Neural crest cell (in vitro differentiated cells): ENCODE measurements around the gene SLC18B1. TPM values are rescaled to one million over a fixed set of nuclear protein-coding genes. Genes with fewer than 3 reads are reported as not detected.

Experiments used
- DNase-seq: peaks from one replicate; pipeline ENCODE4 v3.0.0; 2021; ENCODE audit warnings: low read depth, mixed read lengths, low spot score
- H3K27ac Mint-ChIP-seq: one replicate; pipeline ENCODE4 v1.8.0; 2021; ENCODE audit warnings: mild to moderate bottlenecking, mixed read lengths; ENCODE audit not compliant: unreplicated experiment
- H3K27me3 Mint-ChIP-seq: 2 replicates; pipeline ENCODE4 v1.8.0; 2021; ENCODE audit warnings: low read depth, mild to moderate bottlenecking, mixed read lengths
- H3K36me3 Mint-ChIP-seq: 2 replicates; pipeline ENCODE4 v1.8.0; 2021; ENCODE audit warnings: low read depth, mild to moderate bottlenecking, mixed read lengths
- H3K4me1 Mint-ChIP-seq: 2 replicates; pipeline ENCODE4 v1.8.0; 2021; ENCODE audit warnings: mixed read lengths
- H3K4me3 Mint-ChIP-seq: one replicate; pipeline ENCODE4 v1.8.0; 2021; ENCODE audit warnings: mild to moderate bottlenecking, mixed read lengths
- H3K9me3 Mint-ChIP-seq: 2 replicates; pipeline ENCODE4 v1.8.0; 2021; ENCODE audit warnings: mixed read lengths
- total RNA-seq: library from RNA; stranded (reverse); gene quantifications from 2 replicates; pipeline ENCODE4 v1.2.1, GENCODE V29; 2021
- TF ChIP-seq, protein P1 (sequence below): fragments of 200-600 bp; sonication (generic); conservative IDR thresholded peaks from 2 replicates; pipeline ENCODE4 v1.5.0; 2021; ENCODE audit warnings: antibody characterized with exemption, mild to moderate bottlenecking

SLC18B1 gene
- total RNA-seq, 1 donor from 2014 or later = 18.4 TPM

GRCh38 chr6:132811276-132811675 lies 12.8 kb upstream of the SLC18B1 start:
- peaks cover 36% of the 10 kb centered on the region for H3K4me1 Mint-ChIP-seq
- H3K27ac Mint-ChIP-seq = no peak overlapping the region
- no peak for DNase-seq
- H3K36me3 Mint-ChIP-seq = peaks cover 19% of the 10 kb centered on the region
- TF ChIP-seq, protein P1, sequence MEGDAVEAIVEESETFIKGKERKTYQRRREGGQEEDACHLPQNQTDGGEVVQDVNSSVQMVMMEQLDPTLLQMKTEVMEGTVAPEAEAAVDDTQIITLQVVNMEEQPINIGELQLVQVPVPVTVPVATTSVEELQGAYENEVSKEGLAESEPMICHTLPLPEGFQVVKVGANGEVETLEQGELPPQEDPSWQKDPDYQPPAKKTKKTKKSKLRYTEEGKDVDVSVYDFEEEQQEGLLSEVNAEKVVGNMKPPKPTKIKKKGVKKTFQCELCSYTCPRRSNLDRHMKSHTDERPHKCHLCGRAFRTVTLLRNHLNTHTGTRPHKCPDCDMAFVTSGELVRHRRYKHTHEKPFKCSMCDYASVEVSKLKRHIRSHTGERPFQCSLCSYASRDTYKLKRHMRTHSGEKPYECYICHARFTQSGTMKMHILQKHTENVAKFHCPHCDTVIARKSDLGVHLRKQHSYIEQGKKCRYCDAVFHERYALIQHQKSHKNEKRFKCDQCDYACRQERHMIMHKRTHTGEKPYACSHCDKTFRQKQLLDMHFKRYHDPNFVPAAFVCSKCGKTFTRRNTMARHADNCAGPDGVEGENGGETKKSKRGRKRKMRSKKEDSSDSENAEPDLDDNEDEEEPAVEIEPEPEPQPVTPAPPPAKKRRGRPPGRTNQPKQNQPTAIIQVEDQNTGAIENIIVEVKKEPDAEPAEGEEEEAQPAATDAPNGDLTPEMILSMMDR = no peak
- H3K4me3 Mint-ChIP-seq = peak overlapping the region; percentile 60
- H3K27me3 Mint-ChIP-seq = peaks cover 45% of the 10 kb centered on the region
- H3K9me3 Mint-ChIP-seq = no peaks in the 10 kb centered on the region

DNA sequence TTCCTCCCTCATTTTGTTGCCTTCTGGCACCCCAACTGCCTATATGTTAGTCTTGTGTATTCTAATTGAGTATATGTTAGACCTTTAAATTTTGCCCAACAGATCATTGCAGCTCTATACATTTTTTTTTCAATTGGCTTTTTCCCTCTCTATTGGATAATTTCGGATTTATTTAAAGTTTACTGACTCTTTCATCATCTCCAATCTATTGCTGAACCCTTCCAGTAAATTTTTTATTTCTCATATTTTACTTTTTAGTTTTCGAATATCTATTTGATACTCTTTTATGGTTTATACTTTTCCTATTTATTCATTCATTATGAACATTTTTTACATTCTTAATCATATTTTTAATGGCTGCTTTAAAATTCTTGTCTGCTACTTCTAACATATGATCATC lies 7.1 kb upstream of the SLC18B1 start:
- no peak for DNase-seq
- Mint-ChIP-seq H3K27me3 (peaks cover 29% of the 10 kb centered on the region), H3K9me3 (peaks cover 11% of the 10 kb centered on the region), H3K4me3 (no peak overlapping the region), H3K4me1 (no peaks in the 10 kb centered on the region), H3K36me3 (peaks cover 5% of the 10 kb centered on the region), H3K27ac (no peak overlapping the region)
- TF ChIP-seq, protein P1 = no peak

GRCh38 chr6:132804251-132804650 lies 5.8 kb upstream of the SLC18B1 start:
- no peak overlapping the region for H3K4me3 Mint-ChIP-seq
- no peak overlapping the region for H3K27ac Mint-ChIP-seq
- H3K9me3 Mint-ChIP-seq = peaks cover 11% of the 10 kb centered on the region
- H3K27me3 Mint-ChIP-seq = peaks cover 21% of the 10 kb centered on the region
- no peak for DNase-seq
- TF ChIP-seq, protein P1 = no peak
- no peaks in the 10 kb centered on the region for H3K4me1 Mint-ChIP-seq
- peaks cover 5% of the 10 kb centered on the region for H3K36me3 Mint-ChIP-seq

DNA sequence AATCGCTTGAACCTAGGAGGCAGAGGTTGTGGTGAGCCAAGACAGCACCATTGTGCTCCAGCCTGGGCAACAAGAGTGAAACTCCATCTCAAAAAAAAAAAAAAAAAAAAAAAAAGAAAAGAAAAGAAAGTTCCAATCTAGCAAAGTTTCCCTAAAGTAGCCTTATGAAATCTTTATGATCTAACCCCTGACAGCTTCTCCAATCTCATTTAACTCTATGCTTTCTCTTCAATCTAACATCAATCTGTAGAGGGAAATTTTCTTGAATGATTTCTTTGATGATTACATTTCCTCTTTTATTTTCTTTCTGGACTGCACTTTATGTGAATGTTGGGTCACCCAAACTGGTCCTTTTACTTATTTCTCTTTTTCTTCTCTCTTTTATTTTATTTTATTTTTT lies 2.2 kb upstream of the SLC18B1 start:
- H3K9me3 Mint-ChIP-seq = peaks cover 11% of the 10 kb centered on the region
- peaks cover 6% of the 10 kb centered on the region for H3K27me3 Mint-ChIP-seq
- H3K27ac Mint-ChIP-seq = no peak overlapping the region
- peaks cover 16% of the 10 kb centered on the region for H3K4me1 Mint-ChIP-seq
- DNase-seq = no peak
- H3K36me3 Mint-ChIP-seq = peaks cover 5% of the 10 kb centered on the region
- TF ChIP-seq, protein P1 = no peak
- peak overlapping the region; percentile 8 for H3K4me3 Mint-ChIP-seq

DNA sequence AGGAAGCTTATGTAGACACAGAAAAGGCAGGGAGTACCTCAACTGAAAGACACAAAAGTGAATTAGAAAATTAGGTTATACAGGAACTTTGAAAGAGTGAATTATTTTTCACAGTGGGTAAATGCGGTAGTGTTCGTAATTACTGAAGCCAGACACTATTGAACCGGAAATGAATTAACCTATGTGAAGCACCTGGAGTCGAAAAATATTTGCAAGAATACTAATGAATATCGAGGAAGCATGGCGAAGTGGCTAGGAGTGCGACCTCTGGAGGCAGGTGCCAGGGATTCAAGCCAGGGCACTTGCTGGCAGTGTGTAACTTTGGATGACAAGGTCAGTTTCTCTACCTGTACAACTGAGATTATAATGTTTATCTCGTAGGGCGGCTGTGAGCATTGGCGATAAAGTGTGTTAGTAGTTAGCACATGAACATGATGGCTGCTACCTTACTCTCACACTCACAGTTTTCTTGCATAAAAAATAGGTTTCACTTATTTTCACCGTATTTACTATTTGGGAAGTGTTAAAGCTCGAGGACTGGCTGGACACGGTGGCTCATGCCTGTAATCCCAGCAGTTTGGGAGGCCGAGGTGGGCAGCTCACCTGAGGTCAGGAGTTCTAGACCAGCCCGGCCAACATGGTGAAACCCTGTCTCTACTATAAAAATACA lies 567 bp upstream of the SLC18B1 start:
- H3K27me3 Mint-ChIP-seq = no peaks in the 10 kb centered on the region
- H3K4me1 Mint-ChIP-seq = peaks cover 16% of the 10 kb centered on the region
- peaks cover 8% of the 10 kb centered on the region for H3K9me3 Mint-ChIP-seq
- H3K36me3 Mint-ChIP-seq = peaks cover 9% of the 10 kb centered on the region
- H3K4me3 Mint-ChIP-seq = no peak overlapping the region
- TF ChIP-seq, protein P1 = peak; percentile 90
- peak; percentile 61 for DNase-seq
- H3K27ac Mint-ChIP-seq = no peak overlapping the region
